Measurements from ENCODE around the gene HES2. TPM values are rescaled to one million over a fixed set of nuclear protein-coding genes. Genes with fewer than 3 reads are reported as not detected.
"Not testable (repeated sequence)": the region's sequence is repeated elsewhere in the genome, so short reads cannot be mapped to it uniquely, and the experiment has no call there.

Gene HES2
- polyA plus RNA-seq, 1 donor, result 0.75 TPM

DNA sequence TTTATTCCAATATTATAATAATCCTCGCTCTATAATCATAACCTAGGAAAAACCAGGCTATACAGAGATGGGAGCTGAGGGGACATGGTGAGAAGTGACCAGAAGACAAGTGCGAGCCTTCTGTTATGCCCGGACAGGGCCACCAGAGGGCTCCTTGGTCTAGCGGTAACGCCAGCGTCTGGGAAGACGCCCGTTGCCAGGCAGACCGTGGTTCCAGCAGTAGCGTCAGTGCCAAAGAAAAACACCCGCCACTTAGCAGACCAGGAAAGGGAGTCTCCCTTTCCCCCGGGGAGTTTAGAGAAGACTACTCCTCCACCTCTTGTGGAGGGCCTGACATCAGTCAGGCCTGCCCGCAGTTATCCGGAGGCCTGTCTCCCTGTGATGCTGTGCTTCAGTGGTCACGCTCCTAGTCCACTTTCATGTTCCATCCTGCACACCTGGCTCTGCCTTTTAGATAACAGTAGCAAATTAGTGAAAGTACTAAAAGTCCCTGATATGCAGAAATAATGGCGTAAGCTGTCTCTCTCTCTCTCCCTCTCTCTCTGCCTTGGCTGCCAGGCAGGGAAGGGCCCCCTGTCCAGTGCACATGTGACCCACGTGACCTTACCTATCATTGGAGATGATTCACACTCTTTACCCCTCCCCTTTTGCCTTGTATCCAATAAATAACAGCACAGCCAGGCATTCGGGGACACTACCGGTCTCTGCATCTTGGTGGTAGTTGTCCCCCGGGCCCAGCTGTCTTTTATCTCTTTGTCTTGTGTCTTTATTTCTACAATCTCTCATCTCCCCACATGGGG lies 56.4 kb downstream of the HES2 start:
- not testable (repeated sequence) for H3K27me3 ChIP-seq (ENCODE audit: control insufficient read depth, insufficient read depth, low read length); H3K27ac ChIP-seq (ENCODE audit: low read length); DNase-seq; H3K4me3 ChIP-seq (ENCODE audit: low read length); H3K36me3 ChIP-seq (ENCODE audit: control insufficient read depth, insufficient read depth, low read length)
- Histone ChIP-seq H3K9me3 (ENCODE audit: control insufficient read depth, low read depth, low read length) (peaks cover 16% of the 10 kb centered on the region), H3K4me1 (ENCODE audit: control insufficient read depth, insufficient read depth, low read length) (peaks cover 41% of the 10 kb centered on the region)
- WGBS (ENCODE audit: insufficient coverage, low lambda C conversion rate), result 100% methylated on average over 1 of the region's 20 CpGs

Other genes starting within 250 kb of the HES2 start
- gene CHD5, start 239.6 kb downstream of the HES2 start, polyA plus RNA-seq, result 2.6 TPM
- 1,131 TPM for gene RPL22, start 220.3 kb downstream of the HES2 start, polyA plus RNA-seq
- 44.5 TPM for gene RNF207, start 213.8 kb downstream of the HES2 start, polyA plus RNA-seq
- gene ICMT, start 184.0 kb downstream of the HES2 start, polyA plus RNA-seq, result 50.3 TPM
- not detected for gene HES3, start 175.7 kb downstream of the HES2 start, polyA plus RNA-seq
- 19.0 TPM for gene GPR153, start 158.8 kb downstream of the HES2 start, polyA plus RNA-seq
- gene ACOT7, start 26.2 kb downstream of the HES2 start, polyA plus RNA-seq, result 28.8 TPM
- gene ESPN, start 4.9 kb upstream of the HES2 start, polyA plus RNA-seq, result 256 TPM
- 55.2 TPM for gene TNFRSF25, start 46.3 kb upstream of the HES2 start, polyA plus RNA-seq
- gene PLEKHG5, start 71.7 kb upstream of the HES2 start, polyA plus RNA-seq, result 17.2 TPM
- gene NOL9, start 134.6 kb upstream of the HES2 start, polyA plus RNA-seq, result 12.6 TPM
- gene TAS1R1, start 135.4 kb upstream of the HES2 start, polyA plus RNA-seq, result 0.27 TPM
- gene ZBTB48, start 160.1 kb upstream of the HES2 start, polyA plus RNA-seq, result 38.2 TPM
- gene KLHL21, start 182.9 kb upstream of the HES2 start, polyA plus RNA-seq, result 9.4 TPM
- gene PHF13, start 193.8 kb upstream of the HES2 start, polyA plus RNA-seq, result 15.1 TPM
- gene THAP3, start 204.9 kb upstream of the HES2 start, polyA plus RNA-seq, result 16.2 TPM